Ammon's horn (tissue), 1 donor: ENCODE results near the gene PARN.
"Not testable (repeated sequence)": the region's sequence is repeated elsewhere in the genome, so short reads cannot be mapped to it uniquely, and the experiment has no call there.

ENCODE experiments used
- DNase-seq: peaks from one replicate; pipeline ENCODE4 v3.0.0-alpha.2; 2016; ENCODE audit warnings: low spot score

PARN gene

GRCh38 chr16:14629919-14630619 lies at the start of gene PARN:
PARN (minus strand) TSS chr16:14630260; CDS start chr16:14630125, 135 bp downstream.
- peak; percentile 97 for DNase-seq

GRCh38 chr16:14678748-14679497 lies 48.9 kb upstream of the PARN start:
- DNase-seq, result no peak

- no peak for DNase-seq
Observed at GRCh38 chr16:14677627-14678026, 47.6 kb upstream of the PARN start.

GRCh38 chr16:14676633-14677032 lies 46.6 kb upstream of the PARN start:
- DNase-seq, result no peak

GRCh38 chr16:14672403-14672971 lies 42.4 kb upstream of the PARN start:
- no peak for DNase-seq

- no peak for DNase-seq
Observed at GRCh38 chr16:14669776-14670175, 39.7 kb upstream of the PARN start.

GRCh38 chr16:14668556-14669223 lies 38.6 kb upstream of the PARN start:
- no peak for DNase-seq

GRCh38 chr16:14667347-14668266 lies 37.5 kb upstream of the PARN start:
- no peak for DNase-seq

GRCh38 chr16:14658063-14658462 lies 28.0 kb upstream of the PARN start:
- peak; percentile 16 for DNase-seq

- no peak for DNase-seq
Observed at GRCh38 chr16:14652726-14653125, 22.7 kb upstream of the PARN start.

- no peak for DNase-seq
Observed at GRCh38 chr16:14650629-14651028, 20.6 kb upstream of the PARN start.

GRCh38 chr16:14649816-14650215 lies 19.8 kb upstream of the PARN start:
- DNase-seq, result no peak

GRCh38 chr16:14641926-14642325 lies 11.9 kb upstream of the PARN start:
- DNase-seq, result no peak

- DNase-seq, result no peak
Observed at GRCh38 chr16:14641206-14641605, 11.1 kb upstream of the PARN start.

GRCh38 chr16:14640538-14640937 lies 10.5 kb upstream of the PARN start:
- DNase-seq, result no peak

GRCh38 chr16:14636951-14637240 lies 6.8 kb upstream of the PARN start:
- DNase-seq, result not testable (repeated sequence)

- DNase-seq, result not testable (repeated sequence)
Observed at GRCh38 chr16:14636179-14636950, 6.3 kb upstream of the PARN start.

- no peak for DNase-seq
Observed at GRCh38 chr16:14635395-14636165, 5.5 kb upstream of the PARN start.

GRCh38 chr16:14634389-14634725 lies 4.3 kb upstream of the PARN start:
- DNase-seq, result no peak
